ENCODE results near the gene SLC26A11. TPM values are rescaled to one million over a fixed set of nuclear protein-coding genes. Genes with fewer than 3 reads are reported as not detected.

Gene SLC26A11
- total and polyA plus RNA-seq, 2 of the 13 experiments (the other 11 are each of a cell fraction or from before 2014, with no cell fraction given): 8.7 to 13.2 TPM

GRCh38 chr17:80263253-80264204 is 43.3 kb downstream of the SLC26A11 start (continued):
- TF ChIP-seq ZNF17 (CRISPR knock-in tag; IDR thresholded peaks at IDR 0.05): no peak
- TF ChIP-seq ZNF501 (CRISPR knock-in tag; IDR thresholded peaks at IDR 0.05): peak; percentile 79; the same call in 1 of the 2 replicates
- TF ChIP-seq ZFP1 (CRISPR knock-in tag; IDR thresholded peaks at IDR 0.05): peak; percentile 88
- TF ChIP-seq FUBP1 (CRISPR knock-in tag; IDR thresholded peaks at IDR 0.05; ENCODE audit: borderline replicate concordance): no peak
- 0 out of 2 replicates have a peak, but pooled peaks have one; percentile 44 for TF ChIP-seq SP4 (CRISPR knock-in tag; IDR thresholded peaks at IDR 0.05)
- TF ChIP-seq ATF7-NPFF (CRISPR knock-in tag; IDR thresholded peaks at IDR 0.05; ENCODE audit: low read depth): no peak
- 0 out of 2 replicates have a peak, but pooled peaks have one; percentile 13 for TF ChIP-seq ZNF772 (CRISPR knock-in tag; IDR thresholded peaks at IDR 0.05)
- no peak for TF ChIP-seq ZFAT (CRISPR knock-in tag; conservative IDR thresholded peaks at IDR 0.05)
- peak; percentile 84 for TF ChIP-seq NR0B2 (CRISPR knock-in tag; IDR thresholded peaks at IDR 0.05)
- TF ChIP-seq ZNF468 (CRISPR knock-in tag; IDR thresholded peaks at IDR 0.05): no peak
- TF ChIP-seq MTF2 (CRISPR knock-in tag; IDR thresholded peaks at IDR 0.05; ENCODE audit: borderline replicate concordance): no peak
- TF ChIP-seq ZFP91 (CRISPR knock-in tag; IDR thresholded peaks at IDR 0.05; ENCODE audit: borderline replicate concordance): peak; percentile 62; the same call in 1 of the 2 replicates
- no peak; the same call in 1 of the 2 replicates for TF ChIP-seq GTF3A (CRISPR knock-in tag; conservative IDR thresholded peaks at IDR 0.05)
- TF ChIP-seq, protein P1, sequence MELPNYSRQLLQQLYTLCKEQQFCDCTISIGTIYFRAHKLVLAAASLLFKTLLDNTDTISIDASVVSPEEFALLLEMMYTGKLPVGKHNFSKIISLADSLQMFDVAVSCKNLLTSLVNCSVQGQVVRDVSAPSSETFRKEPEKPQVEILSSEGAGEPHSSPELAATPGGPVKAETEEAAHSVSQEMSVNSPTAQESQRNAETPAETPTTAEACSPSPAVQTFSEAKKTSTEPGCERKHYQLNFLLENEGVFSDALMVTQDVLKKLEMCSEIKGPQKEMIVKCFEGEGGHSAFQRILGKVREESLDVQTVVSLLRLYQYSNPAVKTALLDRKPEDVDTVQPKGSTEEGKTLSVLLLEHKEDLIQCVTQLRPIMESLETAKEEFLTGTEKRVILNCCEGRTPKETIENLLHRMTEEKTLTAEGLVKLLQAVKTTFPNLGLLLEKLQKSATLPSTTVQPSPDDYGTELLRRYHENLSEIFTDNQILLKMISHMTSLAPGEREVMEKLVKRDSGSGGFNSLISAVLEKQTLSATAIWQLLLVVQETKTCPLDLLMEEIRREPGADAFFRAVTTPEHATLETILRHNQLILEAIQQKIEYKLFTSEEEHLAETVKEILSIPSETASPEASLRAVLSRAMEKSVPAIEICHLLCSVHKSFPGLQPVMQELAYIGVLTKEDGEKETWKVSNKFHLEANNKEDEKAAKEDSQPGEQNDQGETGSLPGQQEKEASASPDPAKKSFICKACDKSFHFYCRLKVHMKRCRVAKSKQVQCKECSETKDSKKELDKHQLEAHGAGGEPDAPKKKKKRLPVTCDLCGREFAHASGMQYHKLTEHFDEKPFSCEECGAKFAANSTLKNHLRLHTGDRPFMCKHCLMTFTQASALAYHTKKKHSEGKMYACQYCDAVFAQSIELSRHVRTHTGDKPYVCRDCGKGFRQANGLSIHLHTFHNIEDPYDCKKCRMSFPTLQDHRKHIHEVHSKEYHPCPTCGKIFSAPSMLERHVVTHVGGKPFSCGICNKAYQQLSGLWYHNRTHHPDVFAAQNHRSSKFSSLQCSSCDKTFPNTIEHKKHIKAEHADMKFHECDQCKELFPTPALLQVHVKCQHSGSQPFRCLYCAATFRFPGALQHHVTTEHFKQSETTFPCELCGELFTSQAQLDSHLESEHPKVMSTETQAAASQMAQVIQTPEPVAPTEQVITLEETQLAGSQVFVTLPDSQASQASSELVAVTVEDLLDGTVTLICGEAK (IDR thresholded peaks at IDR 0.05): no peak
- TF ChIP-seq, protein P1 (CRISPR knock-in tag; IDR thresholded peaks at IDR 0.05): peak; percentile 20; the same call in 1 of the 2 replicates

Data from HepG2 (cell line).